Fibroblast of the aortic adventitia (primary cell): Measurements from ENCODE around the gene MARCHF3. TPM values are rescaled to one million over a fixed set of nuclear protein-coding genes. Genes with fewer than 3 reads are reported as not detected.
A peak's percentile ranks its signal among the peaks of the same experiment; 100 is the strongest.
"Not testable (repeated sequence)": the region's sequence is repeated elsewhere in the genome, so short reads cannot be mapped to it uniquely, and the experiment has no call there.

ENCODE experiments used
- DNase-seq: peaks from one replicate; pipeline ENCODE4 v3.0.0-alpha.2; 2010; ENCODE audit warnings: low read depth
- H3K4me3 ChIP-seq: 2 replicates; pipeline ENCODE4 v1.5.1; 2011; ENCODE audit warnings: low read depth, mild to moderate bottlenecking, control low read depth, low read length, moderate library complexity
- total RNA-seq: library from RNA; depleted of rRNA; stranded (reverse); fragments of >200 nt; gene quantifications from 2 replicates; pipeline ENCODE4 v1.2.3, GENCODE V29; 2012; ENCODE audit warnings: low replicate concordance
- TF ChIP-seq, protein P1 (sequence below): IDR thresholded peaks from 2 replicates; pipeline ENCODE4 v1.5.1; 2011; ENCODE audit warnings: mild to moderate bottlenecking, low read length, control low read depth, inconsistent platforms; ENCODE audit not compliant: insufficient read depth

Gene MARCHF3
- total RNA-seq, 1 donor, result 16.9 TPM

DNA sequence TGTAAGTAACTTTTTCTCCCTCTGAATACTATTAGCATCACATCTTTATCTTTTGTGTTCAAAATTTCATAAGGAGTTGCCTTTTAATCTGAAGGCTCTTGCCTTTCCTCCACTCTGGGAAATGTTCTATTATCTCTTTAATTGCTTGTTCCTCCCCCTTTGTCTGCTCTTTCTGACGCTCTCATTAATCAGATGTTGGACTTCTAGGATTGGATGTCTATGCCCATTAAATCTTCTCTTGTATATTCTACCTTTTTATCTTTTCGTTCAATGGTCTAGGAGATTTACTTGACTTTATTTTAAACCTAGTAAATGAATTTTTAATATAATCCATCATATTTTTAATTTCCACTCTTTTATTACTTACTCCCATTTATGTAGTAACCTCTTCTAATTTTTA, 76.7 kb downstream of the MARCHF3 start:
- DNase-seq, result no peak
- TF ChIP-seq, protein P1, sequence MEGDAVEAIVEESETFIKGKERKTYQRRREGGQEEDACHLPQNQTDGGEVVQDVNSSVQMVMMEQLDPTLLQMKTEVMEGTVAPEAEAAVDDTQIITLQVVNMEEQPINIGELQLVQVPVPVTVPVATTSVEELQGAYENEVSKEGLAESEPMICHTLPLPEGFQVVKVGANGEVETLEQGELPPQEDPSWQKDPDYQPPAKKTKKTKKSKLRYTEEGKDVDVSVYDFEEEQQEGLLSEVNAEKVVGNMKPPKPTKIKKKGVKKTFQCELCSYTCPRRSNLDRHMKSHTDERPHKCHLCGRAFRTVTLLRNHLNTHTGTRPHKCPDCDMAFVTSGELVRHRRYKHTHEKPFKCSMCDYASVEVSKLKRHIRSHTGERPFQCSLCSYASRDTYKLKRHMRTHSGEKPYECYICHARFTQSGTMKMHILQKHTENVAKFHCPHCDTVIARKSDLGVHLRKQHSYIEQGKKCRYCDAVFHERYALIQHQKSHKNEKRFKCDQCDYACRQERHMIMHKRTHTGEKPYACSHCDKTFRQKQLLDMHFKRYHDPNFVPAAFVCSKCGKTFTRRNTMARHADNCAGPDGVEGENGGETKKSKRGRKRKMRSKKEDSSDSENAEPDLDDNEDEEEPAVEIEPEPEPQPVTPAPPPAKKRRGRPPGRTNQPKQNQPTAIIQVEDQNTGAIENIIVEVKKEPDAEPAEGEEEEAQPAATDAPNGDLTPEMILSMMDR, result no peak
- H3K4me3 ChIP-seq, result no peak overlapping the region

DNA sequence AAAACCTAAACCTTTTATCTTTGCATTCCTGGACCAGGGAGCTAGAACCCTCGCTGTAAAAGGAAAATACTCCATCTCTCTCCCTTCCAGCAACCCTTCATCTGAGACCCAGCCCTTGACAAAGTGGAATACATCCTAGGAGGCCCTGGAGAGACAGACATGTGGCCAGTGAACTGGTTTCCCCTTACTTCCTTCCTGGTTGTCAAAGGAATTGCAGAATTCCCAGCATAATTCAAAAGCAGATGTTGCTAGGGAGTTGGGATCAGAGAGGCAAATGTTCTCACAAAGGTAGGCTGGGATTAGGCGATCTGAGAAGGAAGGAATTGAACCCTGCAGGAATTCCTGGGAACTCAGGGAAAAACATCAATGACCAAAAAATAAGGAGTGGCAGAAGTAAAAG, 80.9 kb downstream of the MARCHF3 start:
- TF ChIP-seq, protein P1, result no peak
- DNase-seq, result no peak
- H3K4me3 ChIP-seq, result no peak overlapping the region

DNA sequence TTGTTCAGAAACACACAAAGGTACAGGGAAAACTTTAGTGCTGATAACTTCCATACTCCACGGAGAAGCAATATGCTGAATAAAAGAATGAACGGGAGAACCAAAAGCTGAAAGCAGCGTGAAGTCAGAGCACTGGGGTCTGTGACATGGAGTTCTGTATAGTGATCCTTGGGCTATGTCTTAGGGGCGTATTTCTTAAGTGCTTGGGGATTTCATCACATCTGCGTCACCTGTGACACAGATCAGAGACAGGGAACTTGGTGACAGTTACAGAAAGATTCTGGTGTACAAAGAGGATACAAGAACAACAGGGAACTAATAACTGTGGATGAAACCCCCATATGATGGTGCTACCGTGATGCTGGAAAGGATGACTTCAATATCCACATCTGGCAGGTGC, 81.9 kb downstream of the MARCHF3 start:
- H3K4me3 ChIP-seq, result no peak overlapping the region
- TF ChIP-seq, protein P1, result no peak
- no peak for DNase-seq

DNA sequence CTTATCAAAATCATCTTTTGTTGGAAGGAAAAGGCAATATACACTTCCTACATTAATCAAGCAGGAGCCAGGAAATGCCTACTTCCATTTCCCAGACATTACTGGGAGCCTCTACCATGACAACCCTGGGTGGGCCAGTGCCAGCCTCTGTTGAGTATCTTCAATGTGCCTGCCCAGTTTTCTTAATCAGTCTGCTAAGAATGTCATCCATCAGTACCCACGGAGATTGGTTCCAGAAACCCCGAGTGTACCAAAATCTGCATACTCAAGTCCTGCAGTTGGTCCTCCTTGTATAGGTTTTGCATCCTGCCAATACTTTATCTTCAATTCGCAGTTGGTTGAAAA, 82.4 kb downstream of the MARCHF3 start:
- DNase-seq, result no peak
- TF ChIP-seq, protein P1, result no peak
- no peak overlapping the region for H3K4me3 ChIP-seq

DNA sequence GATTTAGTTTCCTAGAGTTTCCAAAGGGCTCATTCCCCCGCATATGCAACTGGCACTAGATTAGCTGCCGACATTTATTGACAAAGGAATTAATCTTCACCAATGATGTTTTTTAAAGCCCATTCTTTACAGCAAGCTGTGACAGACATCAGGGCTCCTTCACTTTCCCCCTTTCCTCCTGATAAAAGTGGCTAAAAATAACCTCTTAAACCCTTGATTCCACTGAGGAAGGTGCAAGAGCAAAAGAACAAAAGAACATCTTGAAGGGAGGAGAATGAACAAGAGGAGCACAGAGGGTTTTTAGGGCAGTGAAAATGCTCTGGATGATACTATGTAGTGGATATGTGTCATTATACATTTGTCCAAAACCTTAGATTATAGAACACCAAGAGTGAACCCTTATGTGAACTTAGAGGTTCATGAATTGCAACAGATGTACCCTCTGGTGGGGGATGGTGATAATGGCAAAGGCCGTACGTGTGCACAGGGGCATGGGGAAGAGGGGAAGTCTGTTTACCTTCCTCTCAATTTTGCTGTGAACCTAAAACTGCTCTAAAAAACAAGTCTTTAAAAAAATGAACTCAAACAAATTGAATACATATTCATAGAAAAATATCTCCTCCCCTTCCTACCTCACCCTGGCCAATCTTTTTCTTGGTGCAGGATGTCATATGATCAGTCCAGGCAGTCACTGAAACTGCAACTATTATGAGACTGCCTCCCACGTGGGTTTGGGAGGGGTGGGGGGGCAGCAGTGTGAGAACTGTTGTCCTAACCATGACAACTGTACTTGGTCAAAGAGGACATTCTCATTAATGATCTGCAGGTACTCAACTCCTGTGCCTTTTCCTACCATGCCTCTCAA, 83.0 kb downstream of the MARCHF3 start:
- DNase-seq, result no peak
- TF ChIP-seq, protein P1, result no peak
- H3K4me3 ChIP-seq, result no peak overlapping the region

DNA sequence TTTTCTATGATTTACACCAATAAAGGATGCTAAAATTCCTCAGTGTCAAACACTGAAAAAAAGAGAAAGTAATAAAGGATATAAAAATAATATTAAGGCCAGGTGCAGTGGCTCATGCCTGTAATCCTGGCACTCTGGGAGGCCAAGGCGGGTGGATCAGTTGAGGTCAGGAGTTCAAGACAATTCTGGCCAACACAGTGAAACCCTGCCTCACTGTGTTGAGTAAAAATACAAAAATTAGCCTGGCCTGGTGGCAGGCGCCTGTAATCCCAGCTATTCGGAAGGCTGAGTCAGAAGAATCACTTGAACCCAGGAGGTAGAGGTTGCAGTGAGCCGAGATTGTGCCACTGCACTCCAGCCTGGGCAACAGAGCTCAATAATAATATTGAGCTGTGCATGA, 87.5 kb downstream of the MARCHF3 start:
- H3K4me3 ChIP-seq, result not testable (repeated sequence)
- DNase-seq, result peak; percentile 34

DNA sequence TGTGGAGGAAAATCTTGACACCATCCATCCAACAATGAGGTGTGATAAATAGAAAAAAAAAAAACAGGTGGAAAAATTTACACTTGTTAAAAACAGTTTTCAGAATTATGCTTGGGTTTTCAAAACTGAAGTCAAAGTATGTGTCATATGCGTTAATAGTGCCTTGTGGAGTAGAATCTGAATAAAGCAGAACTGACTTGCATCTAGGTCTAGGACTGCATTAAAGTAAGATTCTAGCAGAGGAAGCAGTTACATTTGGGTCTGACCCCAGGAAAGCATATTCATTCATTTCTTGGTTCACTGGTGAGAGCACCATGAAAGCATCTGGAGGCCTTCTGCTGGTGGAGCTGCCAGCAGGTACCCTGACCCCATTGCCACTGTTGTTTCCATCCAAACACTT, 89.0 kb downstream of the MARCHF3 start:
- H3K4me3 ChIP-seq, result no peak overlapping the region
- no peak for DNase-seq
- TF ChIP-seq, protein P1, result no peak
